ENCODE measurements around the gene NKX3-2.

GRCh38 chr4:13527192-13527980 is 16.9 kb downstream of the NKX3-2 start:
- TF ChIP-seq CTCF (conservative IDR thresholded peaks at IDR 0.05; ENCODE audit: low read length) (no peak), EZH2phosphoT487 (IDR thresholded peaks at IDR 0.05; ENCODE audit: borderline replicate concordance, low read depth, low read length) (no peak)
